GM13977 (cell line): Measurements from ENCODE around the gene SWI5.
"Not testable (repeated sequence)": the region's sequence is repeated elsewhere in the genome, so short reads cannot be mapped to it uniquely, and the experiment has no call there.

Experiments
- DNase-seq: peaks from one replicate; pipeline ENCODE4 v3.0.0; 2012; ENCODE audit warnings: low spot score
- in situ Hi-C: fragments of 300-500 bp; cut with MboI; formaldehyde crosslinking; loops from one replicate; pipeline ENCODE4 v1.12.0; 2022; ENCODE audit warnings: low sequenced_read_pairs, low pct_unique_long_range_greater_than_20kb, mixed read lengths, inconsistent platforms; ENCODE audit not compliant: unreplicated experiment
- TF ChIP-seq, protein P1 (sequence below): IDR thresholded peaks from 2 replicates; pipeline ENCODE4 v1.5.1; 2012; ENCODE audit warnings: mild to moderate bottlenecking, control low read depth; ENCODE audit not compliant: insufficient read depth; ENCODE audit errors: extremely low read depth, missing control alignments

The SWI5 gene

DNA sequence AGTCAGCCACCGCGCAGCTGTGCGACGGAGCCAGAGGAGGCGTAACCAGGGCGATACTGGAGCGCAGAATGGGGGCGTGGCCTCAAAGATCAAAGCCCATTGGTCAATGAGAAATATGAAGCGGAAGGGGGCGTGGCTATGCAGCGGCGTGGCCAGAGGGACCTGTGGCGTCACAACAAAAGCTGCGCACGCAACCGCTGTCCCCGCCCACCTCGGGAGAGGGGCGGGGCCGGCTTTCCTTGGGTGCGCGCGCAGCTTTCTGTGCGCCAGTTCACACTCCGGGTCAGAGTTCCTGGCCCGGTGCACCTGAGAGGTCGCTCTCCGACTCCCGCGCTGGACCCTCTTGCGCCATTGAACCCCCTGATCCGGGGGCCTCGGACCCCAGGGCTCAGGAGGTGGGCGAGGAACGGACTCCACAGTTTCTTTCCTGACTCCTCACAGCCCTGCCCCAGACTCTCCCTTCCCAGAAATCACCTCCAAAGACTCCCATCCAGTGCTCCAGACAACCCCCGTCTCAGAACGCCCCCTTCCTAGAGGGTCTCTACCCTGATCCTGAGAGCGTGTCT, at the start of gene SWI5:
Gene SWI5 (plus strand): TSS at position 269 of the 566 bp plus-strand sequence.
- DNase-seq: peak; percentile 100
- in situ Hi-C loops: no loop called here
- TF ChIP-seq, protein P1, sequence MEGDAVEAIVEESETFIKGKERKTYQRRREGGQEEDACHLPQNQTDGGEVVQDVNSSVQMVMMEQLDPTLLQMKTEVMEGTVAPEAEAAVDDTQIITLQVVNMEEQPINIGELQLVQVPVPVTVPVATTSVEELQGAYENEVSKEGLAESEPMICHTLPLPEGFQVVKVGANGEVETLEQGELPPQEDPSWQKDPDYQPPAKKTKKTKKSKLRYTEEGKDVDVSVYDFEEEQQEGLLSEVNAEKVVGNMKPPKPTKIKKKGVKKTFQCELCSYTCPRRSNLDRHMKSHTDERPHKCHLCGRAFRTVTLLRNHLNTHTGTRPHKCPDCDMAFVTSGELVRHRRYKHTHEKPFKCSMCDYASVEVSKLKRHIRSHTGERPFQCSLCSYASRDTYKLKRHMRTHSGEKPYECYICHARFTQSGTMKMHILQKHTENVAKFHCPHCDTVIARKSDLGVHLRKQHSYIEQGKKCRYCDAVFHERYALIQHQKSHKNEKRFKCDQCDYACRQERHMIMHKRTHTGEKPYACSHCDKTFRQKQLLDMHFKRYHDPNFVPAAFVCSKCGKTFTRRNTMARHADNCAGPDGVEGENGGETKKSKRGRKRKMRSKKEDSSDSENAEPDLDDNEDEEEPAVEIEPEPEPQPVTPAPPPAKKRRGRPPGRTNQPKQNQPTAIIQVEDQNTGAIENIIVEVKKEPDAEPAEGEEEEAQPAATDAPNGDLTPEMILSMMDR: no peak

DNA sequence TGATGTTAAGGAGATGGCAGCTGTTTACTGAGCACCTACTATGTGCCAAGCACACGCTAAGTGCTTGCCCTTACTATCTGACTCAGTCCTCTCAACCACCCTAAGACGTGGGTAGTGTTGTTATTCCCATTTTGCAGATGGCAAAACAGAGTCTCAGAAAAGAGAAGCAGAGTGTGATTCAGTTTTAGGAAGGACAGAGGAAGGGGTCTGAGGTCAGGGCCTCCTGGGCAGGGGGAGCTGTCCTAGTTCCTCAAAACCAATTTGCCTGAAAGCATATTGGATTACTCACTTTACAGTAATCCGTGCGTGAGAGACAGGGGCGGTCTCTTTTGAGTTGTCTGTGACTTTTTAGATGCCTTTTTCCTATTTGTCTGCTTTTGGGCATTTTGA, 49.7 kb upstream of the SWI5 start:
- TF ChIP-seq, protein P1: no peak
- in situ Hi-C loops: no loop called here
- no peak for DNase-seq

DNA sequence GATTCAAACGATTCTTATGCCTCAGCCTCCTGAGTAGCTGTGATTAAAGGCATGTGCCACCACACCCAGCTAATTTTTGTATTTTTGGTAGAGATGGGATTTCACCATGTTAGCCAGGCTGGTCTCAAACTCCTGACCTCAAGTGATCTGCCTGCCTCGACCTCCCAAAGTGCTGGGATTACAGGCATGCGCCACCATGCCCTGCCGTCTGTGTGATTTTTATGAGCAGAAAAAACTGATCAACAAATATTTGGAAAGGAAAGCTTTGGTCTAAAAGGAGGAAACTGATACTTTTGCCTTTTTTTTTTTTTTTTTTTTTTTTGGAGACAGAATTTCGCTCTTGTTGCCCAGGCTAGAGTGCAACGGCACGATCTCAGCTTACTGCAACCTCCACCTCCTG, 45.2 kb upstream of the SWI5 start:
- DNase-seq, in situ Hi-C loops: not testable (repeated sequence)

DNA sequence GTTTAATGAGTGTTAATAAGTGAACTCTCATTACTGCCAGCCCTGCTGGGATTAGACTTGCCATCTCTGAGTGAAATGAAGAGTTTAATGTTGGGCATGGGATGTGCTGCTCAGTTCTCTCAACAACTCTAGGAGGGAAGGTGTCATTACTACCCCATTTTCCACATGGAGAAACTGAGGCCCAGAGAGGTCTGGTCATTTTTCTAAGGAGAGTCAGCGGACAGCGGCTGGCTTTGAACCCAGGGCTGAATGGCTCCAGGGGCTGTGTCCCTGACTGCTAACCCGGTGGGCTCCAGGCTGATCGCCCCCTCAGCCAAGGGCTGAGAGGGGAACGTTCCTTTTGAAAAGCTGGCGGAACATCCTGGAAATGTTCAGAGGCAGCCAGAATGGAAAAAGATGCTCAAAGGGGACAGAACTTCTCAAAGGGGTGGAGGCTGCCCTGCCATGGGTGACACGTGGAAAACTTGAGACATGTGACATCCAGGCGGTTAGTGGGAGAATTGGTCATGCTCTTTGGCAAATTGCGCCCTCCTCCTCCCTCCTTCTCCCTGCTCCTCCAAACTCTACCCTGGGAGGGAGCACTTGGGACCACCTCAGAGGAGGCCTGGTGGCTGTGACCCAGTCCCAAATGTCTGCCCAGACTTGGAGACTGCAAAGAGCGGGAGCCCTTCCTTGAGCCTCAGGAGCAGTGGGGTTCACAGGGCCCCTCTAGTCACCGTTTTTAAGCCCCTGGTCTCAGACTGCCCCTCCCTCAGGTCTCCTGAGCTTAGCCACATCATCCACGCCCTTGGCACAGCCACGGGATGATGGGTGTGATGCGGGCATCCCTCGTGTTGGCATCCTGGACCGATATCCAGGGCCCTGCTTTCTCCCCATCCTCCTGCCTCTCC, 44.2 kb upstream of the SWI5 start:
- TF ChIP-seq, protein P1: no peak
- no peak for DNase-seq
- in situ Hi-C loops: no loop called here

DNA sequence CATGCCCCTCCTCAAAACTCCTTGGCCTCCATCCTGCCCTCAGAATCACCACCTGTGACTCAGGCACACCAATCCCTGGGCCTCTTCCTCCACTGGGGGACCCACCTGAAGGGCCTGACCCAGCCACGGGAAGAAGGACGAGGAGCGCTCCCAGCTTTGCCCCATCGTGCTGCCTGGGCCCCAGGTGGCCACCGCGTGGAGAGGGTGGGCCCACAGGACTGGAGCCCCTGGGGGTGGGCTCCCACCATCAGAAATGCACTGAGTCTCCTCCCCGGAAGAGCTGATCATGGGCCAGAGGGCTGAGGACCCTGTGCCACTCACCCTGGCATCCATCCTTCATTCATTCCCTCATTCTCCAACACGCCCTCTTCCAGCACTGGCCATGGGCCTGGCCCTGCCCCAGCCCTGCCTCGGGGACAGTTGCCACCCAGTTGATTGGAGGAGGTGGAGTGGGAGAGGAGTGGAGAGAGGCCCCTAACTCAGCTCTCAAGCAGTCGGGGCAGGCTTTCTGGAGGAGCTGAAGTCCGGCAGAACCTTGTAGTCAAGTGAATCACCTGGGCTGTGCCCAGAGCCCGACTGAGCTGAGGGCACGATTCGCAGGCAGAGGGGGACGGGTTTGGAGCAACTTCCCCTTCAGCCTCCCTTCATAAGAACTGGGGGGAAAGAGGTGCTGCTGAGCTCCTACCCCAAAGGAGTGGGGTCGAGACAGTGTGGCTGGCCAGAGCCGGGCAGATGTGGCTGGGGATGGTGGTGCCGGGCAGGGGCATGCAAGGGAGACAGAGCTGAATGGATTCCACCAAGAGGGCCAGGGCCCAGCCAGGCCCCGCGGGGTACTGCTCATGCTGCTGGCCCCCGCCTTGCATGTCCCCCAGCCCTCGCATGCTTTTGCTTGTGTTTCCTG, 43.3 kb upstream of the SWI5 start:
- TF ChIP-seq, protein P1: no peak
- DNase-seq: no peak
- in situ Hi-C loops: no loop called here

DNA sequence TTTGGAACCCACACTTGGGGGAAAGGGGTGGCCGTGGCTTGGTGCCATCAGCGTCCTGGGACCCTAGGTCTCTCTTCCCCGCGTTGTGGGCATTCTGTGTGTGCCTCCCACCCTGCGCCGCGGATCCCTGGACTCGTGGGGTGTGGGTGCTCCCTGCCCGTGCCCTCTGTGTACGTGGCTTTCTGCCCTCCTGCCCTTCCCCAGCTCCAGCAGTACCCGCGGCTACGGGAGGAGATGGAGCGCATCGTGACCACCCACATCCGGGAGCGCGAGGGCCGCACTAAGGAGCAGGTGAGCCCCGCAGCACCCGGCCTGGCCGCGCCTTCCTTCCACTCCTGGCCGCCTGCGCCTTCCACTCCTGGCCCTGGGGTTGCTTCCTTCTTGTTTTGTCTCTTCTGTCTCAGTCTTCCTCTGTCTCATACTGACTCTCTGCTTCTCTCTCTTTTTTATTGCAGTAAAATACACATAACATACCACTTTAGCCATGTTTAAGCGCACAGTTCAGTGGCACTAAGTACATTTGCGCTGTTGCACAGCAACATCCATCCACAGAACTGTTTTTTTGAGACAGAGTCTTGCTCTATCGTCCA, 42.2 kb upstream of the SWI5 start:
- DNase-seq: no peak
- TF ChIP-seq, protein P1: no peak
- in situ Hi-C loops: no loop called here
